SU-DHL-6 (cell line): ENCODE results near the gene DPH1.

ENCODE experiments used
- H2AFZ ChIP-seq: fragments of 200-600 bp; sonication (generic); 2 replicates; pipeline ENCODE4 v1.6.1; 2014; ENCODE audit warnings: low read depth, mild to moderate bottlenecking, moderate library complexity, mixed read lengths, antibody characterized with exemption, low read length; ENCODE audit not compliant: severe bottlenecking
- H3F3A ChIP-seq: fragments of 200-600 bp; shearing (Covaris generic); 2 replicates; pipeline ENCODE4 v1.6.0; 2016; ENCODE audit warnings: antibody characterized with exemption, mild to moderate bottlenecking; ENCODE audit not compliant: insufficient read depth
- H3K27ac ChIP-seq: fragments of 200-600 bp; sonication (generic); 2 replicates; pipeline ENCODE4 v1.5.1; 2016; ENCODE audit warnings: low read depth, mild to moderate bottlenecking, low read length, moderate library complexity, mixed read lengths
- H3K27me3 ChIP-seq: fragments of 200-600 bp; sonication (generic), shearing (Covaris generic); 2 replicates; pipeline ENCODE4 v1.6.0; 2014; ENCODE audit warnings: mild to moderate bottlenecking, low read length
- H3K36me3 ChIP-seq: fragments of 200-600 bp; sonication (generic); 2 replicates; pipeline ENCODE4 v1.6.1; 2014; ENCODE audit warnings: mild to moderate bottlenecking, low read length, mixed read lengths
- H3K4me2 ChIP-seq: fragments of 300-600, 200-600 bp; shearing (Covaris generic), sonication (generic); 2 replicates; pipeline ENCODE4 v1.6.0; 2014; ENCODE audit warnings: low read length, low read depth, mild to moderate bottlenecking; ENCODE audit not compliant: poor library complexity, severe bottlenecking
- H3K4me3 ChIP-seq: fragments of 200-600 bp; sonication (generic); 2 replicates; pipeline ENCODE4 v1.5.1; 2014; ENCODE audit warnings: antibody characterized with exemption, low read length, mild to moderate bottlenecking, mixed read lengths; ENCODE audit not compliant: insufficient read depth, poor library complexity, severe bottlenecking
- H3K79me2 ChIP-seq: fragments of 200-600 bp; sonication (generic); 2 replicates; pipeline ENCODE4 v1.6.1; 2014; ENCODE audit warnings: mild to moderate bottlenecking, low read length, moderate library complexity; ENCODE audit not compliant: insufficient read depth
- H3K9ac ChIP-seq: fragments of 200-600 bp; sonication (generic); 2 replicates; pipeline ENCODE4 v1.7.0; 2014; ENCODE audit warnings: mild to moderate bottlenecking, low read length
- H3K9me2 ChIP-seq: fragments of 200-600 bp; sonication (generic); replicated peaks from 2 replicates; pipeline ENCODE4 v1.6.1; 2014; ENCODE audit warnings: low read length; ENCODE audit not compliant: insufficient read depth
- H3K9me3 ChIP-seq: fragments of 200-600 bp; sonication (generic); 2 replicates; pipeline ENCODE4 v1.6.1; 2014; ENCODE audit warnings: low read length, mixed read lengths; ENCODE audit not compliant: insufficient read depth
- H4K20me1 ChIP-seq: fragments of 200-600 bp; sonication (generic); 2 replicates; pipeline ENCODE4 v1.6.1; 2014; ENCODE audit warnings: low read depth, mild to moderate bottlenecking, antibody characterized with exemption, low read length, moderate library complexity, mixed read lengths
- CTCF ChIP-seq: fragments of 200-600 bp; sonication (generic); IDR thresholded peaks from one replicate; pipeline ENCODE4 v1.5.1; 2017; ENCODE audit warnings: antibody characterized with exemption, mild to moderate bottlenecking, low read length, moderate library complexity; ENCODE audit not compliant: insufficient read depth, poor library complexity, severe bottlenecking
- EZH2phosphoT487 ChIP-seq: fragments of 200-600 bp; sonication (generic), shearing (Covaris generic); conservative IDR thresholded peaks from 2 replicates; pipeline ENCODE4 v1.6.1; 2018; ENCODE audit warnings: mild to moderate bottlenecking, antibody characterized with exemption, low read length, moderate library complexity, mixed read lengths

DPH1 gene

GRCh38 chr17:2071024-2071385 is 41.1 kb downstream of the DPH1 start:
- Histone ChIP-seq H3K4me3 (no peak overlapping the region), H3K36me3 (no peaks in the 10 kb centered on the region), H4K20me1 (no peaks in the 10 kb centered on the region), H3K9me2 (no peaks in the 10 kb centered on the region), H3K27me3 (no peaks in the 10 kb centered on the region), H3K27ac (no peak overlapping the region), H3F3A (no peaks in the 10 kb centered on the region), H2AFZ (no peak overlapping the region), H3K9me3 (no peaks in the 10 kb centered on the region), H3K79me2 (no peaks in the 10 kb centered on the region), H3K9ac (no peak overlapping the region), H3K4me2 (no peak overlapping the region)
- no peak for TF ChIP-seq CTCF
- no peak for TF ChIP-seq EZH2phosphoT487

GRCh38 chr17:2071455-2072281 is 41.7 kb downstream of the DPH1 start:
- no peaks in the 10 kb centered on the region for H3K27me3 ChIP-seq
- no peak overlapping the region for H3K4me2 ChIP-seq

DNA sequence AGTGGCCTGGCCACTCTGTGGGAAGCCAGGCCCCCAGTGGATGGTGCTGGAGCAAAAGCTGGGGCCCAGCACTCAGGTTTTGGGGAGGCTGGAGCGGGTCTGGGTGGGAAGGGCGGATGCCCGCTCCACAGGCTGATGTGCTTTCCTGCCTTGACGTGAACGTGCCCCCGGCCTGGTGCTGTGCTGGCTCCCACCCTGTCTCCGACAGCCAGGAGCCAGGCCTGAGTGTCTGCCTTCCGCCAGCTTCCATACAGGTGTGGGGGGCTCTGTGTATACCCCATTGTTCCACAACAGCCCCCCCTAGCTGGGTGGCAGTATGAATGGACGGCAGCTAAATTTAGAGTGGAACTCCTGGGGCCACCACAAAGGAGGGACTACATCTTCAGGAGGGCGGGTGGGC is 45.0 kb downstream of the DPH1 start:
- Histone ChIP-seq H3K36me3 (no peaks in the 10 kb centered on the region), H3K9ac (no peak overlapping the region)

More at GRCh38 chr17:2071455-2072281, 41.7 kb downstream of the DPH1 start:
- Histone ChIP-seq H4K20me1 (no peaks in the 10 kb centered on the region), H2AFZ (no peak overlapping the region), H3K36me3 (no peaks in the 10 kb centered on the region), H3F3A (no peaks in the 10 kb centered on the region), H3K9ac (no peak overlapping the region), H3K9me2 (no peaks in the 10 kb centered on the region), H3K9me3 (no peaks in the 10 kb centered on the region), H3K27ac (no peak overlapping the region), H3K4me3 (no peak overlapping the region), H3K79me2 (no peaks in the 10 kb centered on the region)
- TF ChIP-seq CTCF (no peak), EZH2phosphoT487 (no peak)

More for the DNA sequence above, 45.0 kb downstream of the DPH1 start:
- no peak overlapping the region for H3K4me3 ChIP-seq
- H3F3A ChIP-seq, result no peaks in the 10 kb centered on the region
- H3K79me2 ChIP-seq, result no peaks in the 10 kb centered on the region
- no peak overlapping the region for H3K4me2 ChIP-seq
- no peak overlapping the region for H2AFZ ChIP-seq
- H3K9me2 ChIP-seq, result no peaks in the 10 kb centered on the region
- H3K27me3 ChIP-seq, result no peaks in the 10 kb centered on the region
- no peaks in the 10 kb centered on the region for H4K20me1 ChIP-seq
- H3K27ac ChIP-seq, result no peak overlapping the region
- no peak for TF ChIP-seq CTCF
- TF ChIP-seq EZH2phosphoT487, result no peak
- no peaks in the 10 kb centered on the region for H3K9me3 ChIP-seq
